Stimulated activated CD4-positive, alpha-beta T cell treated with anti-CD3 and anti-CD28 coated beads, TNF-alpha, amount 100 ng/mL, for 1 hour (primary cell): ENCODE measurements around the gene CTXN3.
"Not testable (repeated sequence)": the region's sequence is repeated elsewhere in the genome, so short reads cannot be mapped to it uniquely, and the experiment has no call there.

Experiments used
- DNase-seq, 3 donors: peaks; one replicate each; pipeline ENCODE4 v3.0.0-alpha.2; 2020; ENCODE audit warnings: low read depth in 3 of 3, low spot score in 1 of 3

Gene CTXN3

GRCh38 chr5:127650022-127650421 lies 1.1 kb downstream of the CTXN3 start:
- DNase-seq, result no peak

GRCh38 chr5:127650649-127651048 lies 1.8 kb downstream of the CTXN3 start:
- no peak for DNase-seq

- no peak for DNase-seq
Measured at GRCh38 chr5:127652952-127653611, 4.2 kb downstream of the CTXN3 start.

GRCh38 chr5:127656825-127657224 lies 7.9 kb downstream of the CTXN3 start:
- no peak for DNase-seq

- DNase-seq, result no peak
Measured at GRCh38 chr5:127660047-127660733, 11.3 kb downstream of the CTXN3 start.

- no peak for DNase-seq
Measured at GRCh38 chr5:127664093-127664492, 15.2 kb downstream of the CTXN3 start.

GRCh38 chr5:127665641-127666040 lies 16.8 kb downstream of the CTXN3 start:
- DNase-seq, result no peak

- DNase-seq, result no peak
Measured at GRCh38 chr5:127666043-127666716, 17.3 kb downstream of the CTXN3 start.

- DNase-seq, result no peak
Measured at GRCh38 chr5:127667926-127668325, 19.0 kb downstream of the CTXN3 start.

- DNase-seq, result no peak
Measured at GRCh38 chr5:127671218-127671617, 22.3 kb downstream of the CTXN3 start.

- no peak for DNase-seq
Measured at GRCh38 chr5:127673117-127673800, 24.4 kb downstream of the CTXN3 start.

GRCh38 chr5:127676951-127677350 lies 28.1 kb downstream of the CTXN3 start:
- DNase-seq, result not testable (repeated sequence)

- DNase-seq, result not testable (repeated sequence)
Measured at GRCh38 chr5:127679691-127680330, 30.9 kb downstream of the CTXN3 start.

GRCh38 chr5:127680595-127680994 lies 31.7 kb downstream of the CTXN3 start:
- DNase-seq, result no peak

GRCh38 chr5:127683008-127683407 lies 34.1 kb downstream of the CTXN3 start:
- no peak for DNase-seq

- no peak for DNase-seq
Measured at GRCh38 chr5:127684726-127685467, 36.0 kb downstream of the CTXN3 start.

GRCh38 chr5:127685662-127686061 lies 36.8 kb downstream of the CTXN3 start:
- no peak for DNase-seq

- no peak for DNase-seq
Measured at GRCh38 chr5:127686424-127686823, 37.5 kb downstream of the CTXN3 start.

GRCh38 chr5:127694518-127695171 lies 45.8 kb downstream of the CTXN3 start:
- no peak for DNase-seq

GRCh38 chr5:127695346-127695745 lies 46.5 kb downstream of the CTXN3 start:
- DNase-seq, result no peak
